HG03558 (cell line): ENCODE results near the gene GABRD.

ENCODE experiments used
- ATAC-seq: cut with Tn5 transposase; IDR thresholded peaks from one replicate; pipeline ENCODE4 v1.9.1; 2021; ENCODE audit warnings: moderate number of reproducible peaks; ENCODE audit not compliant: unreplicated experiment; ENCODE audit errors: extremely low read depth

Gene GABRD

GRCh38 chr1:2050793-2051682 lies 31.9 kb downstream of the GABRD start:
- ATAC-seq, result no peak

- ATAC-seq, result no peak
Observed at GRCh38 chr1:2052054-2052679, 33.0 kb downstream of the GABRD start.

GRCh38 chr1:2052756-2053155 lies 33.6 kb downstream of the GABRD start:
- ATAC-seq, result no peak

- no peak for ATAC-seq
Observed at GRCh38 chr1:2053217-2053616, 34.1 kb downstream of the GABRD start.

- ATAC-seq, result no peak
Observed at GRCh38 chr1:2053784-2054376, 34.7 kb downstream of the GABRD start.

GRCh38 chr1:2054560-2054959 lies 35.4 kb downstream of the GABRD start:
- no peak for ATAC-seq

GRCh38 chr1:2055911-2056575 lies 36.9 kb downstream of the GABRD start:
- no peak for ATAC-seq

- no peak for ATAC-seq
Observed at GRCh38 chr1:2056955-2057590, 37.9 kb downstream of the GABRD start.

- ATAC-seq, result no peak
Observed at GRCh38 chr1:2059290-2059953, 40.3 kb downstream of the GABRD start.

- no peak for ATAC-seq
Observed at GRCh38 chr1:2060072-2060471, 40.9 kb downstream of the GABRD start.

- no peak for ATAC-seq
Observed at GRCh38 chr1:2060535-2060934, 41.4 kb downstream of the GABRD start.

GRCh38 chr1:2061065-2061778 lies 42.1 kb downstream of the GABRD start:
- no peak for ATAC-seq

GRCh38 chr1:2065699-2066098 lies 46.6 kb downstream of the GABRD start:
- ATAC-seq, result no peak

GRCh38 chr1:2067393-2067792 lies 48.2 kb downstream of the GABRD start:
- no peak for ATAC-seq

GRCh38 chr1:2067981-2068380 lies 48.8 kb downstream of the GABRD start:
- no peak for ATAC-seq

GRCh38 chr1:2068951-2069350 lies 49.8 kb downstream of the GABRD start:
- no peak for ATAC-seq

- no peak for ATAC-seq
Observed at GRCh38 chr1:2070016-2070415, 50.9 kb downstream of the GABRD start.

GRCh38 chr1:2070800-2071530 lies 51.8 kb downstream of the GABRD start:
- ATAC-seq, result no peak
